ENCODE results near the gene FSIP1. TPM values are rescaled to one million over a fixed set of nuclear protein-coding genes. Genes with fewer than 3 reads are reported as not detected.

FSIP1 gene
- total RNA-seq (under 1 TPM; 0.22 to 0.34 TPM), total RNA-seq (0.14 to 2.5 (median 0.99) reads per million in 172 experiments)
- polyA plus RNA-seq (2013, experiment 1 of 2) = 0.52 TPM
- 0.88 TPM for polyA plus RNA-seq (2013, experiment 2 of 2)

- intact Hi-C loops (cut with DNase I, micrococcal nuclease) = loop anchor here (1.0 to 10.0 kb wide), 12 partner anchors 8 to 1332 kb away; partner anchors contain the start of genes BUB1B (in 1 of the 2), CCDC32 (in 1 of the 2), INAFM2 (in 1 of the 2) and INO80 (in 1 of the 2)
- Mint-ChIP-seq H3K27ac (peak within 1 kb of the TSS; percentile 76), H3K9me3 (no peaks in the 10 kb centered on the region), H3K4me1 (ENCODE audit: low read depth) (peaks cover 56% of the 10 kb centered on the region), H3K27me3 (no peaks in the 10 kb centered on the region), H3K36me3 (ENCODE audit: low read depth) (peaks cover 12% of the 10 kb centered on the region), H3K4me3 (peak within 1 kb of the TSS; percentile 86)
- Histone ChIP-seq H3K9me3 (ENCODE audit: control insufficient read depth in 1 of 2, insufficient read depth in 1 of 2, low read length in 2 of 2) (no peaks in the 10 kb centered on the region), H3K27me3 (ENCODE audit: control insufficient read depth in 1 of 2, insufficient read depth in 2 of 2, low read length in 2 of 2) (no peaks in the 10 kb centered on the region), H3K4me1 (ENCODE audit: insufficient read depth, low read length) (peaks cover 9% of the 10 kb centered on the region), H3K36me3 (ENCODE audit: insufficient read depth, low read length) (no peaks in the 10 kb centered on the region), H3K4me3 (ENCODE audit: low read length) (peak within 1 kb of the TSS; percentile 83), H3K27ac (ENCODE audit: low read depth in 1 of 2, low read length in 2 of 2) (peak within 1 kb of the TSS; percentile 66 to 83)
- ChIA-PET CTCF (interaction anchor here (0.9 to 1.5 kb wide), 4 partner anchors 25 to 1328 kb away, joined by 3 to 8 read pairs (median 4); no protein-coding TSS in a partner anchor), POLR2A (interaction anchor here (0.7 to 2.1 kb wide), 9 partner anchors 8 to 1329 kb away, joined by 3 to 7 read pairs (median 4); partner anchors contain the start of genes BMF, BUB1B, FAM98B and PLCB2)
- peak; percentile 89 to 97 (median 93) for DNase-seq
- ATAC-seq (ENCODE audit: poor library complexity) = peak; percentile 98
- TF ChIP-seq, protein P1, sequence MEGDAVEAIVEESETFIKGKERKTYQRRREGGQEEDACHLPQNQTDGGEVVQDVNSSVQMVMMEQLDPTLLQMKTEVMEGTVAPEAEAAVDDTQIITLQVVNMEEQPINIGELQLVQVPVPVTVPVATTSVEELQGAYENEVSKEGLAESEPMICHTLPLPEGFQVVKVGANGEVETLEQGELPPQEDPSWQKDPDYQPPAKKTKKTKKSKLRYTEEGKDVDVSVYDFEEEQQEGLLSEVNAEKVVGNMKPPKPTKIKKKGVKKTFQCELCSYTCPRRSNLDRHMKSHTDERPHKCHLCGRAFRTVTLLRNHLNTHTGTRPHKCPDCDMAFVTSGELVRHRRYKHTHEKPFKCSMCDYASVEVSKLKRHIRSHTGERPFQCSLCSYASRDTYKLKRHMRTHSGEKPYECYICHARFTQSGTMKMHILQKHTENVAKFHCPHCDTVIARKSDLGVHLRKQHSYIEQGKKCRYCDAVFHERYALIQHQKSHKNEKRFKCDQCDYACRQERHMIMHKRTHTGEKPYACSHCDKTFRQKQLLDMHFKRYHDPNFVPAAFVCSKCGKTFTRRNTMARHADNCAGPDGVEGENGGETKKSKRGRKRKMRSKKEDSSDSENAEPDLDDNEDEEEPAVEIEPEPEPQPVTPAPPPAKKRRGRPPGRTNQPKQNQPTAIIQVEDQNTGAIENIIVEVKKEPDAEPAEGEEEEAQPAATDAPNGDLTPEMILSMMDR (IDR thresholded peaks at IDR 0.05) = no peak
These were observed at the start of gene FSIP1 for GRCh38 chr15:39782441-39783138. TSS of gene FSIP1 (minus strand) at chr15:39782841. CDS start at chr15:39776524, 6,317 bp downstream.

DNA sequence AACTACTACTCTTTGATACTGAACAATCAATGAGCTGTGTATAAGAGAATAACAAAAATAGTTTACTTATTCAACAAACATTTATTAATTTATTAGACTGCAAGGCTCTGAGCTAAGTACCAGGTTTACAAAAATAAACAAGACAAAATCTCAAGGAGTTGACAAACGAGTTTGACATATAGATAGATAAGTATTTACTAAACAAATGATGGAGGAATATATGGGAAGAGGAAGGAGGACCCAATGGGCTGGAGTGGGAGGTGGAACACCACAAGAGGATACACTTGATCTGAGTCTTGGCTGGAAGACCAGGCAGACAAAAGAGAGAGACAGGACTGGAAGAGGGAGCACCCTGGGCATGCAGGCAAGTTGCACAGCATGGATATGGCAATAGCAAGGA is 47.5 kb upstream of the FSIP1 start:
- Mint-ChIP-seq H3K27ac (no peak overlapping the region), H3K27me3 (peaks cover 48% of the 10 kb centered on the region), H3K36me3 (ENCODE audit: low read depth) (no peaks in the 10 kb centered on the region), H3K4me1 (ENCODE audit: low read depth) (no peaks in the 10 kb centered on the region), H3K4me3 (no peak overlapping the region), H3K9me3 (no peaks in the 10 kb centered on the region)
- TF ChIP-seq, protein P1 (IDR thresholded peaks at IDR 0.05) = no peak
- POLR2A ChIA-PET = no interaction called here
- no peak for DNase-seq
- ATAC-seq (ENCODE audit: poor library complexity) = no peak
- CTCF ChIA-PET = no interaction called here
- H3K27ac ChIP-seq (ENCODE audit: low read depth in 1 of 2, low read length in 2 of 2) = no peak overlapping the region
- H3K4me3 ChIP-seq (ENCODE audit: low read length) = no peak overlapping the region
- H3K36me3 ChIP-seq (ENCODE audit: insufficient read depth, low read length) = no peaks in the 10 kb centered on the region
- no peaks in the 10 kb centered on the region for H3K4me1 ChIP-seq (ENCODE audit: insufficient read depth, low read length)
- peaks cover 12 to 32% of the 10 kb centered on the region in 2 experiments for H3K27me3 ChIP-seq (ENCODE audit: control insufficient read depth in 1 of 2, insufficient read depth in 2 of 2, low read length in 2 of 2)
- intact Hi-C loops (cut with DNase I, micrococcal nuclease) = no loop called here
- no peaks in the 10 kb centered on the region for H3K9me3 ChIP-seq (ENCODE audit: control insufficient read depth in 1 of 2, insufficient read depth in 1 of 2, low read length in 2 of 2)

- no peaks in the 10 kb centered on the region for H3K36me3 ChIP-seq (ENCODE audit: insufficient read depth, low read length)
- no peaks in the 10 kb centered on the region for H3K4me1 ChIP-seq (ENCODE audit: insufficient read depth, low read length)
- H3K4me3 ChIP-seq (ENCODE audit: low read length) = no peak overlapping the region
- no peak overlapping the region for H3K27ac ChIP-seq (ENCODE audit: low read depth in 1 of 2, low read length in 2 of 2)
- no peaks in the 10 kb centered on the region for H3K36me3 Mint-ChIP-seq (ENCODE audit: low read depth)
- H3K27me3 Mint-ChIP-seq = peaks cover 43% of the 10 kb centered on the region
- TF ChIP-seq, protein P1 (IDR thresholded peaks at IDR 0.05) = no peak
- no peak overlapping the region for H3K4me3 Mint-ChIP-seq
- ChIA-PET POLR2A (no interaction called here), CTCF (no interaction called here)
- no peaks in the 10 kb centered on the region for H3K9me3 Mint-ChIP-seq
- no peak overlapping the region for H3K27ac Mint-ChIP-seq
- H3K27me3 ChIP-seq (ENCODE audit: control insufficient read depth in 1 of 2, insufficient read depth in 2 of 2, low read length in 2 of 2) = peaks cover 12 to 32% of the 10 kb centered on the region in 2 experiments
- no peaks in the 10 kb centered on the region for H3K4me1 Mint-ChIP-seq (ENCODE audit: low read depth)
- intact Hi-C loops (cut with DNase I, micrococcal nuclease) = no loop called here
- ATAC-seq (ENCODE audit: poor library complexity) (no peak), DNase-seq (no peak)
- no peaks in the 10 kb centered on the region for H3K9me3 ChIP-seq (ENCODE audit: control insufficient read depth in 1 of 2, insufficient read depth in 1 of 2, low read length in 2 of 2)
These were observed 45.8 kb upstream of the FSIP1 start for GRCh38 chr15:39828374-39828931.

Measured in CD4-positive, alpha-beta T cell (primary cell).